WI38 (cell line): Measurements from ENCODE around the gene SLC26A11.

Experiments
- H3K4me3 ChIP-seq: 2 replicates; pipeline ENCODE4 v1.5.1; 2011; ENCODE audit warnings: low read depth, mild to moderate bottlenecking, control low read depth, low read length
- CTCF ChIP-seq: IDR thresholded peaks from 2 replicates; pipeline ENCODE4 v1.5.1; 2012; ENCODE audit warnings: low read depth, mild to moderate bottlenecking, control low read depth, low read length

The SLC26A11 gene

GRCh38 chr17:80259457-80260068, 39.3 kb downstream of the SLC26A11 start:
- H3K4me3 ChIP-seq: peak overlapping the region; percentile 57
- TF ChIP-seq CTCF: no peak

DNA sequence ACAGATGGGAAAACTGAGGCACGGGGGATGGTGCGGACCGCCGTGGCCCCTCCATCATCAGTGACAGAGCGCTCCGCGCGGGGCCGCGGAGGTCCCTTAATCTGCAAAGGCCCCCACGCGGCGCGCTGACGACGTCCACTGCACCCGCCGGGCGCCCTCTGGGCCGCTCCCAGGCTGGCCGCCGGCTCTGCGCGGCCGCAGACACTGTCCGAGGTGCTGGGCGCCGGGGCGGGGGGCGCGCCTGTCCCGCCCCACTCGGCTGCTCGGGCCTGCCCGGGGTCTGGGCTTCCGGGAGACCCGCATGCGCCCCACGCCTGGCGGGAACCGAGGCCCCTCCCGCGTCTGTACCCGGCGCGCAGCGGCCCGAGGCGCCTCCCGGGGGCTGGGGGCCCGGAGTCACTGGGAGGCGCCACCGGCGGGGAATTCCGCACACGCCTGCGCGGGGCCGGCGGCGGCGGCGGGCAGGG, 39.9 kb downstream of the SLC26A11 start:
- H3K4me3 ChIP-seq: peak overlapping the region; percentile 57
- no peak for TF ChIP-seq CTCF

DNA sequence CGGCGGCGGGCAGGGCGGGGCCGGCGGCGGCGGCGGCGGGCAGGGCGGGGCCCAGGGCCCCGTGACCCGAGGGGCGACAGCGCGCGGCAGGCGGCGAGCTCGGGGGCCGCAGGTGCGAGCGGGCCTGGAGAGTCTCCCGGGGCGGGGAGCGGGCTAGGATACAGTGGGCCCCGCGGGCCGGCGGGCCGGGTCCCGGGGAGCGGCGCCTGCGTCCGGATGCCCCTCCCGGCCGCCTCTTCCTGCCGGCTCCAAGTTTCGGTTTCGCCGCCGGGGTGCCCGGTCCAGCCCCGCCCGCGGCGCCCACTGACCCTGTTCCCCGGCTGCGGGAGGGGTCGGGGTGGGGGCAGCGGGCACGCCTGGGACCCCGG, 40.5 kb downstream of the SLC26A11 start, which contains the start of gene RNF213:
TSS of gene RNF213 (plus strand) at position 62 of the 368 bp plus-strand sequence. CDS start 2,830 bp downstream, outside the sequence.
- H3K4me3 ChIP-seq: peak within 1 kb of the TSS; percentile 82

DNA sequence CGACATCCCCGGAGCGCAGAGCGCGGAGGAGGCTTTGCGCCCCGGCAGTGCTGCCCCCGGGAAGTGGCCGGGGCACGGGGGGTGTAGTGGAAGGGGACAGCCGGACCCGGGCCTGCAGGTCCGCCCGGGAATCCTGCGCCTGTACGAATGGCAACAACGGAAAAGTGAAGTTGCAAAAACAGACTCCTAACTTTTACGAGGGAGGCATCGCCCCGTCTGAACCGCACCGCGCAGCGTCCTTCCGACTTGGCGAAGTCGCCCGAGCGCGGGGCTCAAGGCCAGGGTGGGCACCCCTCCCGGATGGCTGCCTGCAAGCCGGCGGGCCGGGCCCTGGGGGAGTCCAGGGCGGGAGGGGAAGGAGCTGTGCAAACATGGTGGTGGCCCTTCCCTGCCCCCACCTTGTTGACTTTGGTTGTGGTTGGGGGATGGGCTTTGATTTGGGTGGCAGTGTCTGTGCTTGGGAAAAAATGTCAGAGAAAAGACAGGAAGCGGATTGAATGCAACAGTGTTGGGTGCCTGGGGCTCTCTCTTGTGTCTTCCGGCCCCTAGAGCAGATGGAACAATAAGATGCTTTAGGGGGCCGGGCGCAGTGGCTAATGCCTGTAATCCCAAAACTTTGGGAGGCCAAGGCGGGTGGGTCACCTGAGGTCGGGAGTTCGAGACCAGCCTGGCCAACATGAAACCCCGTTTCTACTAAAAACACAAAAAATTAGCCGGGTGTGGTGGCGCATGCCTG, 41.1 kb downstream of the SLC26A11 start:
- peak overlapping the region; percentile 82 for H3K4me3 ChIP-seq
- TF ChIP-seq CTCF: no peak

More for the DNA sequence above, 40.5 kb downstream of the SLC26A11 start, which contains the start of gene RNF213:
- TF ChIP-seq CTCF: no peak

- peak overlapping the region; percentile 82 for H3K4me3 ChIP-seq
- no peak for TF ChIP-seq CTCF
Measured at GRCh38 chr17:80261895-80262279, 41.7 kb downstream of the SLC26A11 start.

DNA sequence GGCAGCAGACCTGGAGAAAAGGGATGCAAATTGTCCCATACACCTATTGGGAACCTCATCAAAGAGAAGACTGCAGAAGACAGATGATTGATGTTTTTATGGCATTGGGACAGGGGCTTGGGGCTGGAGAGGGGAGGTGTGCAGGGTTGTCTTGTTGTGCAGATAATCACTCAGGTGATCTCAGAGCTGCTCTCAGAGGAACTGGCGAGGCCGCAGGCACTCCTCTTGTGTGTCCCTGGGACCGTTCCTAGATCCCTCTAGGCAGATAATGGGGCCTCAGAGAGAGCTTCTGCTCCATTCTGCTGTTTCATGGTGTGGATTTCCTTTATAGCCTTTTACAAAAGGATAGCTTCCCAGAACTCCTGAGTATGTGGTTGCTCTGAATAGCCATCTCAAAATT, 42.1 kb downstream of the SLC26A11 start:
- H3K4me3 ChIP-seq: peak overlapping the region; percentile 82; the same call in 1 of the 2 replicates
- no peak for TF ChIP-seq CTCF

GRCh38 chr17:80262775-80263244, 42.6 kb downstream of the SLC26A11 start:
- H3K4me3 ChIP-seq: no peak overlapping the region
- no peak for TF ChIP-seq CTCF
